T-helper 9 cell (primary cell): ENCODE results near the gene PRSS48.
"Not testable (repeated sequence)": the region's sequence is repeated elsewhere in the genome, so short reads cannot be mapped to it uniquely, and the experiment has no call there.

Experiments used
- DNase-seq: peaks from one replicate; pipeline ENCODE4 v3.0.0-alpha.2; 2020

Gene PRSS48

DNA sequence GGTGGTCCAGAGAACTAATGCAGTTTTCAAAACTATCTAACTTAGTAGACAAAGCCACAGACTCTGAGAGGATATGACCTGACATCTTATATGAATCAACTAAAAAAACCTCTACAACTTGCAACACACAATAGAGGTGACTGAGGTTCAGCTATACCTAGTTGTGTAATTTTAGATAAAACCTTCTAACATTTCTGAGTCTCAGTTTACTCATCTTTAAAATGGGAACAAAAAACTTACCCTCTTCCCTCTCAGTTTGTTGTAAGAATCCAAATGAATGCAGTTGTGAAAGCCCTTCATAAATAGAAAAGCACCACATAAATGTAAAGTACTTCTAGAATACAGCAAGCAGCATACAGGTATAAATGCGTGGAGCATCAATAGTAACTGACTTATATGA, 42.5 kb downstream of the PRSS48 start:
- DNase-seq, result no peak

DNA sequence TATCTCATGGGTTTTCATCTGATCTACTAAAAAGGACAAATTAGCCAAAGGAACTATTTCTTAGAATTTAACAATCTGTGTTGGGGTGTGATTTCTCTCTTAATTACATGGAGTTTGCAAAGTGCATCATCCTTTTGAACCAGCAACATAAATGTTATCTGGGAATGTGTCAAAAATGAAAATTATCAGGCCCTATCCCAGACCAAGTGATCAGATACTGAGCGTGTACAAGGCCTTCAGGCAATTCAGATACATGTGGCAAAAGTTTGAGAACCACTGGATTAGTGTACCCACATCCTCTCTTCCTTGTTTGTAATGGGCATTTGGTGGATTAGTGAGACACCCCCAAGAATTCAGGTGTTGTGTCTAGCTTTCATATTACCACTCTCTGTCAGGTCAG, 44.6 kb downstream of the PRSS48 start:
- no peak for DNase-seq

DNA sequence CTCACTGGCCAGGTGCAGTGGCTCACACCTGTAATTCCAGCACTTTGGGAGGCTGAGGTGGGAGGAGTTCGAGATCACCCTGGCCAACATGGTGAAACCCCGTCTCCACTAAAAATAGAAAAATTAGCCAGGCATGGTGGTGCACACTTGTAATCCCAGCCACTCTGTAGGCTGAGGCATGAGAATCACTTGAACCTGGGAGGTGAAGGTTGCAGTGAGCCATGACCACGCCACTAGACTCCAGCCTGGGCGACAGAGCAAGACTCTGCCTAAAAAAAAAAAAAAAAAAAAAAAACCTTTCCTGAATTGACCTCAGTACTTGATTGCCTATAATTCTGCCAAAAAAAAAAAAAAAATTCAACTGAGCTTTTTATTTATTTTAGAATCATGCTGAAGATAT, 45.2 kb downstream of the PRSS48 start:
- DNase-seq, result not testable (repeated sequence)

DNA sequence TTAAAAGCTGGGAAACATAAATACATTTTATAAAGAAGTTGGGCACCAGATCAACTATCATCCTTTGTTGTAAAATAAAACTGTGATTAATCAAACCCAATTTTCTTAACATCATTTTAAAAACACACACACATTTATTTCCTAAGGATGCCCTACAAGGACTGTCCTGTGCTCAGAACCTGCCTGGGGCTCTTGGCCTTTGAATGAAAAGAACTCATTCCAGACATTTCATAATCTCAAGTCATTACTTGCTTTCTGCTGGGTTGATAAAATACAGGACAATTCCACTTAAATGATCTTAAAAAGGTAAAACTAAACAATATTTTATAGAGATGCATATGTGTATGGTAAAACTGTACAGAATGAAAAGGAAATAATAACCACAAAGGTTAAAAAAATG, 45.6 kb downstream of the PRSS48 start:
- DNase-seq, result no peak

DNA sequence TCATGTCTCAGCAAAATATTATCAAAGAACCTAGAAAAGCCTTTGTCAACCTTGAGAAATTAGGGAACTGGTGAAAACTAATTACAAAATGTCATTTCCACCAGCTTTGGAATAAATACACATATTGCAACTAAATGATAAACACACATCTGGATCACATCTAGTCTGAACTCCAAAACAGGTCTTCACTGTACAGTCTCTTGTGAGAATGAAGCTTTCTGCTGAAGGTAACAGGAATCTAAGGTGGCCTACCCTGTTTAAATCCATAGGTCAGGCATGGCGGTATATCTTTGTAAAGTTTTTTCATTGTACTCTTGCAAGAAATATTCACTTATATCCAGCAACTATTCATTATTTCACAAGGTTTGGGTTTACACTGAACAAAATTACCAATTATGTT, 46.7 kb downstream of the PRSS48 start:
- DNase-seq, result no peak

DNA sequence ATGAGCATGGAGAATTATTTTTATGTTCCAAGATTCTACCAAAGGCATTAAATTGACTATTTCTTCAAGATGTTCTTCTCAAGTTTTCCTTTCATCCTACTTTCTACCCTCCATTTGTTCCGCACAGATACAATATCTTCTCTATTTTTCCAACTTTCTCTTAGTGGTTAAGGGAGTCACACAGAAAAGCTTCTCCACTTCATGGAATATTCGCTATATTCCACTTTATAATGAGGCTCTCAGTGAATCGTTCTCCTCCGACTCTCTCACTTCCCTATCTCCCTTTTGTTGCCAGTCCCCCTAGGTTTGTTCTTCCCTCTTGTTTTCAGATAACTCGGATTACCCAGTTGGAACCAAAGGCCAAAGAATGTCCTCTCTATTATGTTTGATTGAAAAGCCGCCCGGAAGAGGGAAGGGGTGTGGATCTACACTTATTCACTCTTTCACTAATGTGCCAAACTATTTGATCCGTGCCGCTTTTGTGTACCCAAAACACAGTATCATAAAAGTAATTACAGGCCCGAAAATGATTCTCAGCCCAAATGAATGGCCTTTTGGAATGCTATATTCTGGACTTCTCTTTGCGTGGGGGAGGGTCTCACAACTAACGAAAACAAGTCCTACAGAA, 47.3 kb downstream of the PRSS48 start:
- no peak for DNase-seq

DNA sequence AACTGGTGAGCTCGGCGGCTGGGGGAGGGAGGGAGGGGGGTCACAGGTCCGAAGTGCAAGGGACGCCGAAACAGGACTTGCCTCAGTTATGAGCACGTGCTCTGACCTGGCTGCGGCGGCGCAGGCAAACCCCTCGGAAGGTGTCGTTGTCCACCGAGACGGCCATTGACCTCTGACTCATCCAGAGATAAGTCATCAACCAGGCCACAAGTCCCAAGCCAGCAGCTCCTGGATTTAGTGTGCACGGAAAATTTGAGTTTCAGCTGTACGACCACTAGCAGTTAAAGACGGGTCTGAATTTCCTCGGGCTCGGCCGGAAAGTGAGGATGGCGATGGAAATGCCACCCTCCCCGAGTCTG, 47.8 kb downstream of the PRSS48 start:
- DNase-seq, result no peak

DNA sequence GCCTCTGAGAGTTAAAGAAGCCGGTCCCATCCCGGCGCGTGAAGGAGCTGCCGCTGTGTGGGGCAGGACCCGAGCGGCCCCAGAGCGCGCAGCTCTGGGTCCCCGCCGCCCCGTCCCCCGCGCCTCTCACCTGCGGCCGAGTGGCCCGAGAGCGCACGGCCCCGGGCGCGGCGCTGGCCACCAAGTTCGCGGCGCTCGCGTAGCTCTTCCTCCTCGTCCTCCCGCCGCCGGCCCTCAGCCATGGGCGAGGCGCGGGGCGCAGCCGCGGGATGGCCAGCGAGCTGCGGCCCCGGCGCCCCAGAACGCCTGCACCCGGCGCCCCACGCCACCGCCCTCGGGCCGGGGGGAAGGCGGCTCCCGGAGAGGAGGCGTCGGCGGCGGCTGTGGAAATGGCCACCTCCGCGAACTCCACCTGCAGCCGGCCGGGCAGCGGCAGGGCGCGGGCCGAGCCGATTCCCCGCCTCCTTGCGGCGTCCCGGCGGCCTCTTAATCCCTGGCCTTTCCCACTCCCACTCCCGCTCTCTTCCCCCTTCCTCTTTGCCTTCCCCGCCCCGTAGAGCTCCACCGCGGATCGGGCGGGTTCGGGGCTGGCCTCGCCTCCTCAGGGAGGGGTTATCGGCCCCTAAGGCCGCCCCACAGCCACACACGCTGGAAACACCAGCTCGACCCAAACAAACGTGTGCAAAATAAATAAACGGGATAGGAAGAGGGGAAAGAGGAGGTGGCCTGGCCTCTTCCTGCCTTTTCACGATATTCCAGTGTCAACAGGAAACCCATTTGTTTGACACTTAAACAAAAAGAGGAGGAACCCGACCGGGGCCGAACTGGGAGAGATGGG, 48.4 kb downstream of the PRSS48 start, which contains the start of gene SH3D19:
SH3D19 (minus strand) TSS at position 495 of the 838 bp plus-strand sequence; CDS start at position 242, 253 bp downstream.
- no peak for DNase-seq

DNA sequence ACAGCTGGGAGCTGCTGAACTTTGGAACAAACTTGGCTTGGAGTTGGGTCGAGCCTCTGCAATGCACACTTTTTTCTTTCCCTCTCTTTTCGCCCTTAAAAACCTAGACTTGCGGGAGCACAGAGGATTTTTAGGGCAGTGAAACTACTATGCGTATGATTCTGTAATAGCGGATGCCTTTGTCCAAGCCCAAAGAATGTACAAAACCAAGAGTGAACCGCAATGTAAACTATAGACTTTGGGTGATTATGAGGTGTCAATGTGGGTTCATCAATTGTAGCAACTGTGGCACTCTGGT, 48.9 kb downstream of the PRSS48 start:
- DNase-seq, result no peak

DNA sequence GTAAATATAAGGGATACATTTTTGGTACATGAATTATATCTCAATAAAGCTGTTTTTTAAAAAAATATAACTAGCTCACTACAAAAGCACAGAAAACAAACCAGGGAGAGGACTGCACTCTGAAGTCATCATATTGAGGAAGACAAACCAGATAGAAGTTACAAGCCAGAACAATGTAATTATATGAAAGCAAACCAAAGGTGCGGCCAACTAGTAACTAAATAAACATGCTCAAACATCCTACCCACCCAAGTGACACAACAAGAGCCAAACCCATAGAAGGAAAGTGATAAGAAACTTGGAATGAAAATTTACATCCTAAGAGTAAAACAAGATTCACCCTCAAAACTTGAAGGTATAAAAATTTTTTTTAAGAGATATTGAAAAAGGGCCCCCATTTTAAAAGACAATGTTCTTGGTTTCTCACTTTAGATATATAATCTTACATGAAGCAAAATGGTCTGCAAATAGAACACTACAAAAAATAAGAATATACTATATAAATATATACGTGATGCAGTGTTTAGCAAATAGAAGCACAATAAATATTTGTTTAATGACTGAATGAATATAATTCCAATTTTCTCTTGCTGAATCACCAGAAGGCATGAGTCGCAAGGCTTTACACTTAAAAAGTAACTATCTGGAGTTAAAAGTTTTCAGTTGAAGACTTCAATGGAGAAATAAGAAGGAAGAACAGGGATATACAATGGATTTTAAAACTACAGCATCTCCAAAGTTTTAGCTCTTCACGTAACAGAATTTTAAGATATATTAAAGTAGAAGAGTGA, 52.5 kb downstream of the PRSS48 start:
- no peak for DNase-seq

DNA sequence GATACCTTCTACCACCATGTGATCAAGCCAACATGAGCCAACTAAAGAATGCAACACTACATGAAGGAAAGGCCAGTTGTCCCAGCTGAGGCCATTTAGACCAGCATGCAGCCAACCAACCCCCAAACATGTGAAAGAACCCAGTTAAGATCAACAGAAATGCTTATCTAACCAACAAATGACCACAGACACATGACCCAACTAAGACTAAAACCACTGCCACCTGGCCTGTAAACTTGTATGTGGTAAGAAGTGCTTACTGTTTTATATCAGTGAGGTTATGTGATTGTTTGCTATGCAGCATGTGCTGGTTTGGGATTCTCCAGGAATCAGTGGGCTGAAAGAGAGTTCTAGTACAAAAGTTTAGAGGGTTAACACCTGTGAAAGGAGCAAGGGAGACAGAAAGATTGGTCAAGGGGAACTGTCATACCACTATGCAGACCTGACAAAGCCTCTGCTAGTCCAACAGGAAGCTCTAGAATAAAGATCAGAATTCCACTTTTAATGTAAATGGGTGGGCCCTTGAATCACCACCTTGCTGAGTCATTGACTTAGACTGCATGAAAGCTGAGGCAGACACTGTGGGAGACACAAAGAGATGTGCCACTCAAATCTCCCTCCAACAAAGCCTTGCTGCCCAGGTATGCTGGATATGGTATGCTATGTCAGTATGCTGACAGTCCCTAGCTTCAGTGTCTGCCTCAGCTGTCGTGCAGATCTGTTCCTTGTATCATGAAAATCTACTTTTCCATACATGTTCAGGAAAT, 54.5 kb downstream of the PRSS48 start:
- no peak for DNase-seq

DNA sequence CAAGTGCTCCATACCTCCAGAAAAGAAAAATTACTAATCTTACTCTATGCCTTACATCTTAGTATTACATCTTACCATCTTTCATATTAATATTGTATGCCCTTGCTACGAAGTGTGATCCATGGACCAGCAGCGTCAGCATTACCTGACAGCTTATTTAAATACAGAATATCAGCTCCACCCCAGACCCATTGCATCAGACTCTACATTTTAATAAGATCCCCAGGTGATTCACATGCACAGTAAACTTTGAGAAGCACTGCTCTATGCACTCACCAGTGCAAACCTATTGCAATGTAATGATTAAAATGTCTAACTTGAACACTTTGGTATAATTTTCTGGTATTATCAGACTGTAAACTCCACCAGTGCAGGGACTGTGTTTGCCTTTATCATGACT, 62.5 kb downstream of the PRSS48 start:
- DNase-seq, result no peak

DNA sequence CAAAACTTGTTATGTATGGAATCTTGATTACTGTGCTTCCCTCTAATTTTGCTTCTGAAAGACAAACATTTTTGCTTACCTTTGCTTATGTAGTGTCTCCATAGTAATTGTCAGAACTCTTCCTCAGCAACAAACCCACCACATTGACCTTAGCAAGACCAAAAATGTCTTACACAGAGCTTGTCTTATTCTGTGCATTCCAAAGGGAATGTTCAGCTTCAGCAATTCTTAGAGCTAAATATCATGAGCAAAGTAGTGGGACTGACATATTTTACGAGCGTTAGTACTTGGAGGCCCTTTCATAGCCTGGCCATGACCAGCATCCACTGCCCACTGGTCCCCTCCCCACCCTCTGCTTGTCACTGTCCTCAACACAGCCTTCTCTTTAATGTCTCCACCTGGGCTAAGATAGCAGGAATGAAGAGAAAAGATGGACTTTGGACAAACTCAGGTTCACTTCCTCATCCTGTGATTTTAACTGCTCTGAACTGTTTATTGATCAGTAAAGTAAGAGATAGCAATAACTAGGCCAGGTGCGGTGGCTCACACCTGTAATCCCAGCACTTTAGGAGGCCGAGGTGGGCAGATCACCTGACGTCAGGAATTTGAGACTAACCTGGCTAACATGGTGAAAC, 63.9 kb downstream of the PRSS48 start:
- no peak for DNase-seq
